T-cell (primary cell): ENCODE data around the gene SEL1L. TPM values are rescaled to one million over a fixed set of nuclear protein-coding genes. Genes with fewer than 3 reads are reported as not detected.

Experiments used
- ATAC-seq, 4 experiments: fragments of 200-7000 bp in 3 of 4; fragments of 150-1000 bp in 1 of 4; cut with Tn5 transposase; replicated peaks in 1 of 4; 1 replicate in 3 of 4; 2 replicates in 1 of 4; pipeline ENCODE4 v1.10.0; 2021; ENCODE audit warnings: moderate library complexity in 3 of 4, mild to moderate bottlenecking in 2 of 4, moderate number of reproducible peaks in 1 of 4
- CTCF ChIA-PET, 2 donors: fragments of 300-600 bp; sonication (Branson Sonifier 250); formaldehyde crosslinking; loops; one replicate each; lab custom pipeline; 2022; ENCODE audit warnings: antibody characterized with exemption in 2 of 2; lab: Charles Lee
- POLR2A ChIA-PET, 2 donors: fragments of 300-600 bp; sonication (Branson Sonifier 250); formaldehyde crosslinking; loops; one replicate each; lab custom pipeline; 2022; ENCODE audit warnings: antibody characterized with exemption in 2 of 2; lab: Charles Lee
- DNase-seq, 35 experiments: peaks; one replicate each; pipeline versions ENCODE4 v3.0.0 to v3.0.0-alpha.2; 2013 to 2023
- H3K27ac ChIP-seq: one replicate; pipeline ENCODE4 v1.5.1; 2013; ENCODE audit warnings: low read length
- H3K27me3 ChIP-seq, 2 experiments: replicated peaks in 1 of 2; 1 replicate in 1 of 2; 2 replicates in 1 of 2; pipeline versions ENCODE4 v1.6.1 to v1.7.0; 2013; ENCODE audit warnings: low read length in 1 of 2, mixed read lengths in 1 of 2; ENCODE audit not compliant: control insufficient read depth in 2 of 2, insufficient read depth in 2 of 2; ENCODE audit errors: extremely low read depth in 1 of 2
- H3K36me3 ChIP-seq, 2 donors: 1 replicate in 1 of 2; 2 replicates in 1 of 2; pipeline versions ENCODE4 v1.6.1 to v1.7.0; 2013; ENCODE audit warnings: low read length in 1 of 2; ENCODE audit not compliant: control insufficient read depth in 2 of 2, insufficient read depth in 1 of 2; ENCODE audit errors: extremely low read depth in 1 of 2
- H3K4me1 ChIP-seq, 2 experiments: 1 replicate in 1 of 2; 2 replicates in 1 of 2; pipeline versions ENCODE4 v1.6.1 to v1.7.0; 2013; ENCODE audit warnings: low read length in 2 of 2, mixed read lengths in 1 of 2; ENCODE audit not compliant: insufficient read depth in 2 of 2, control insufficient read depth in 1 of 2; ENCODE audit errors: extremely low read depth in 1 of 2
- H3K4me3 ChIP-seq, 2 donors: 1 replicate in 1 of 2; 2 replicates in 1 of 2; pipeline versions ENCODE4 v1.5.1 to v1.7.0; 2013; ENCODE audit warnings: mild to moderate bottlenecking in 2 of 2, low read length in 1 of 2, moderate library complexity in 1 of 2; ENCODE audit not compliant: control insufficient read depth in 1 of 2; ENCODE audit errors: extremely low read depth in 1 of 2
- H3K9me3 ChIP-seq: 2 replicates; pipeline ENCODE4 v1.7.0; 2013
- H3K27ac Mint-ChIP-seq, 2 donors: one replicate each; pipeline ENCODE4 v1.8.0; 2020 to 2021; ENCODE audit warnings: mild to moderate bottlenecking in 2 of 2, mixed read lengths in 2 of 2
- H3K27me3 Mint-ChIP-seq, 2 donors: one replicate each; pipeline ENCODE4 v1.8.0; 2021 to 2022; ENCODE audit warnings: mixed read lengths in 2 of 2
- H3K36me3 Mint-ChIP-seq: one replicate; pipeline ENCODE4 v1.8.0; 2021; ENCODE audit warnings: mixed read lengths
- H3K4me1 Mint-ChIP-seq, 3 donors: one replicate each; pipeline ENCODE4 v1.8.0; 2020 to 2022; ENCODE audit warnings: mixed read lengths in 3 of 3, mild to moderate bottlenecking in 1 of 3
- H3K4me3 Mint-ChIP-seq, 3 donors: one replicate each; pipeline ENCODE4 v1.8.0; 2020 to 2022; ENCODE audit warnings: mild to moderate bottlenecking in 3 of 3, mixed read lengths in 3 of 3, moderate library complexity in 3 of 3
- H3K9me3 Mint-ChIP-seq, 3 donors: one replicate each; pipeline ENCODE4 v1.8.0; 2020 to 2022; ENCODE audit warnings: mixed read lengths in 3 of 3
- WGBS: methylation state at CpG from one replicate; pipeline ENCODE4 v1.1.5; 2013; ENCODE audit warnings: missing lambda C conversion rate; ENCODE audit not compliant: insufficient coverage; 5-methylcytosine and 5-hydroxymethylcytosine counted together
- total RNA-seq, 35 experiments: library from RNA in 6 of 35; stranded (reverse) in 6 of 35; fragments of 120-200 nt in 1 of 35; gene quantifications; one replicate each; pipeline versions ENCODE4 v1.2.1 to v1.2.4 and lab custom pipeline; 2013 to 2026

Gene SEL1L
- total RNA-seq, 5 donors from 2014 or later (not counting 1 experiment from before 2014, with no cell fraction given): 44.2 to 55.2 (median 52.7) TPM

DNA sequence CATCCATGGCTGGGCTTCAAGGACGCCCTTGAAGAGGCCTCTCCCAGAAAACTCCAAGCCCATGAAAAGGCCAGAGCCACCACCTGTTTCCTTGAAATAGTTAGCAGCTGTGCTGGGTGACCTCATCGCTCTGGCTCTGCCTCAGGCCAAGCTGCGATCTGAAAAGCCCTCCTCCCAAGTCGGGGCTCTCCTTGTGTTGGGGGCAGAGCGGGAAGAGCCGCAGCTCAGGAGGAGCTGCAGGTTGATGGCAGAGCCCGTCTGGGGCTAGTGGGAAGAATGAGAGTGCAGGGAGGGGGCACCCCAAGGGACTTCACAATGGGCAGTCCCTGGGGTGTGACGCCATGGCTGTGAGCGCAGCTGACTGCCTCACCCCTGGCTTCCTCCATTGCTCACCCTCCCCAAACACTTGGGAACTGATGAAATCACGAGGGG is 83.5 kb downstream of the SEL1L start:
- peaks cover 6% of the 10 kb centered on the region in 3 donors for H3K4me1 Mint-ChIP-seq
- CTCF ChIA-PET: interaction anchor here in 1 of 2 donors (0.8 to 1.5 kb wide), 2 partner anchors 11 to 15 kb away, joined by 3 to 5 read pairs; no protein-coding TSS in a partner anchor
- H3K27me3 Mint-ChIP-seq: peaks cover 4 to 26% of the 10 kb centered on the region in 2 donors
- DNase-seq: no peak
- no peaks in the 10 kb centered on the region for H3K4me1 ChIP-seq
- ATAC-seq: no peak
- no peak overlapping the region for H3K4me3 Mint-ChIP-seq
- no peak overlapping the region for H3K4me3 ChIP-seq
- POLR2A ChIA-PET: no interaction called here
- no peaks in the 10 kb centered on the region for H3K36me3 ChIP-seq
- no peaks in the 10 kb centered on the region for H3K9me3 Mint-ChIP-seq
- no peak overlapping the region for H3K27ac ChIP-seq
- WGBS: 86% methylated on average over 6 of the region's 10 CpGs
- no peaks in the 10 kb centered on the region for H3K36me3 Mint-ChIP-seq
- H3K27ac Mint-ChIP-seq: no peak overlapping the region
- no peaks in the 10 kb centered on the region for H3K9me3 ChIP-seq
- H3K27me3 ChIP-seq: peaks cover 0 to 25% of the 10 kb centered on the region in 2 experiments

DNA sequence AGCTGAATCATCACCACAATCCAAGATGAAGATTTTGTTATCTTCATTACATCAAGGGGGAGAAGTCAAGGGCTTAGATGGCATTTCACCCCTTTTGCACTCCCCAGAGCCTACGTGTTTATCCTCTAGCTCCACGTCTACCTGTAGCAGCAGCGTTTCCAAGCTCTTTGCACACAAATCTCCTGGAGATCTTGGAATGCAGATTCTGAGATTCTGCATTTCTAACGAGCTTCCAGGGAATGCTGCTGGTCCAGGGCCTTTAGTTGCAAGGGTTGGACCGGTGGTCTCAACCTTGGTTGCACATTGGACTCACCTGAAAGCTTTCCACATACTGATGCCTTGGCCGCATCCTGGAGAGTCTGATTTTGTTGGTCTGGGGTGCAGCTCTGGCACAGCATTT is 84.1 kb downstream of the SEL1L start:
- Histone ChIP-seq H3K4me1 (no peaks in the 10 kb centered on the region), H3K36me3 (no peaks in the 10 kb centered on the region), H3K27ac (no peak overlapping the region), H3K9me3 (no peaks in the 10 kb centered on the region), H3K4me3 (no peak overlapping the region), H3K27me3 (peaks cover 0 to 25% of the 10 kb centered on the region in 2 experiments)
- no peaks in the 10 kb centered on the region for H3K36me3 Mint-ChIP-seq
- 82% methylated on average over 5 of the region's 6 CpGs for WGBS
- H3K9me3 Mint-ChIP-seq: no peaks in the 10 kb centered on the region
- peaks cover 4 to 23% of the 10 kb centered on the region in 2 donors for H3K27me3 Mint-ChIP-seq
- peaks cover 6% of the 10 kb centered on the region in 3 donors for H3K4me1 Mint-ChIP-seq
- ATAC-seq (no peak), DNase-seq (no peak)
- ChIA-PET POLR2A (no interaction called here), CTCF (interaction anchor here in 1 of 2 donors (0.8 to 1.5 kb wide), 2 partner anchors 10 to 15 kb away, joined by 3 to 5 read pairs; no protein-coding TSS in a partner anchor)
- no peak overlapping the region for H3K27ac Mint-ChIP-seq
- no peak overlapping the region for H3K4me3 Mint-ChIP-seq

DNA sequence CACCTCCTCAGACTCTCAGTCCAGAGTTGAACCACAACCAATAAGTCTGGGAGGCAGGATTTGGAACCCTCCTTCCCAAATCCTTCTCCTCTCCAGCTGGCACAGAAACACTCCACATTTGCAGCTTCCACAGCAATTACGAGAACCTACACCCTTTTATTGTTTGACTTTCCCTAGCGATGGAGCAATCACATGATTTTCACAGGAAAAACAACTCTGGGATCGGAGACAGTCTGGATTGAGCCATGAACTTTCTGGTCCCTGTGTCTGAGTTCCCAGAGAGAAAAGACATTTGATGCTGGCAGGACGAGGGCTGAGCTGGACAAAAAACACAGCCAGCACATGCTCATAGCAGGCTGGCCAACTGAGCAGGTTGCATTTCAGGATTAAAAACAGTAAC is 84.5 kb downstream of the SEL1L start:
- H3K9me3 ChIP-seq: no peaks in the 10 kb centered on the region
- ATAC-seq (no peak), DNase-seq (no peak)
- no peak overlapping the region for H3K4me3 ChIP-seq
- no peaks in the 10 kb centered on the region for H3K4me1 ChIP-seq
- no peaks in the 10 kb centered on the region for H3K36me3 ChIP-seq
- 74% methylated on average over 3 of the region's 4 CpGs for WGBS
- Mint-ChIP-seq H3K27ac (no peak overlapping the region), H3K4me3 (no peak overlapping the region), H3K4me1 (peaks cover 6% of the 10 kb centered on the region in 3 donors), H3K36me3 (no peaks in the 10 kb centered on the region), H3K27me3 (peaks cover 4 to 23% of the 10 kb centered on the region in 2 donors), H3K9me3 (no peaks in the 10 kb centered on the region)
- H3K27ac ChIP-seq: no peak overlapping the region
- ChIA-PET CTCF (interaction anchor here in 1 of 2 donors (0.8 to 1.5 kb wide), 2 partner anchors 10 to 16 kb away, joined by 3 to 5 read pairs; no protein-coding TSS in a partner anchor), POLR2A (no interaction called here)
- peaks cover 0 to 25% of the 10 kb centered on the region in 2 experiments for H3K27me3 ChIP-seq

DNA sequence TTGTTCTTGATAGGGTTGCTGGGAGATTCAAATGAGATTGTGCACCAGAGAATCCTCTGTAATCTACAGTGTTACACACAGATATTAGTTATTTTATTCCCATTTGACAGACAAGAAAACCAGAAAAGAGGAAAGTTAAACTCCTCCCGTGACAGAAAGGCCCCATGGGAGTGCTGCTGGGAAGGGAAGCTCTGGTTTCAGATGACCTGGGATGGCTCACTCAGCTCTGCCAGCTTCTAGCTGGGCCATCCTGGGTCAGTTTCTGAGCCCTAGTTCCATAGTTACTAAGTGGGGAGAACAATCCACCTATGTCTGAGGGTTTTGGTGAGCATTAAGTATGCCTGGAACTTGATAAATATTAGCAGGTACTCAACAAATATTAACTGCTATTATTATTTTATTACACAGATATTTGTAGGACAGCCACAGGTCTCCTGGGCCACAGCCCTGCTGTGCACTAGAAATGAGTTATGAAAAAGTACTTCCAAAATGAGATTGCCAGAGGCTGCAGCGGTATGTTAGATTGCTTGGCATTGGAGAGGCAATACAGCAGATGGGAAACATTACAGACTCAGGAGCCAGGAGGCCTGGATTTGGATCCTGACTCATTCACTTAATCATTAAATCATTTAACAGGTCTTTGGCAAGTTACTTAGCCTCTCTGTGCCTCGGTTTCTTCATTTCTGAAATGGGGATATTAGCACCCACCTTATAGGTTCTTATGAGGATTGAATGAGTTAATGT is 86.5 kb downstream of the SEL1L start:
- POLR2A ChIA-PET: no interaction called here
- H3K27me3 ChIP-seq: peaks cover 0 to 25% of the 10 kb centered on the region in 2 experiments
- no peaks in the 10 kb centered on the region for H3K36me3 ChIP-seq

DNA sequence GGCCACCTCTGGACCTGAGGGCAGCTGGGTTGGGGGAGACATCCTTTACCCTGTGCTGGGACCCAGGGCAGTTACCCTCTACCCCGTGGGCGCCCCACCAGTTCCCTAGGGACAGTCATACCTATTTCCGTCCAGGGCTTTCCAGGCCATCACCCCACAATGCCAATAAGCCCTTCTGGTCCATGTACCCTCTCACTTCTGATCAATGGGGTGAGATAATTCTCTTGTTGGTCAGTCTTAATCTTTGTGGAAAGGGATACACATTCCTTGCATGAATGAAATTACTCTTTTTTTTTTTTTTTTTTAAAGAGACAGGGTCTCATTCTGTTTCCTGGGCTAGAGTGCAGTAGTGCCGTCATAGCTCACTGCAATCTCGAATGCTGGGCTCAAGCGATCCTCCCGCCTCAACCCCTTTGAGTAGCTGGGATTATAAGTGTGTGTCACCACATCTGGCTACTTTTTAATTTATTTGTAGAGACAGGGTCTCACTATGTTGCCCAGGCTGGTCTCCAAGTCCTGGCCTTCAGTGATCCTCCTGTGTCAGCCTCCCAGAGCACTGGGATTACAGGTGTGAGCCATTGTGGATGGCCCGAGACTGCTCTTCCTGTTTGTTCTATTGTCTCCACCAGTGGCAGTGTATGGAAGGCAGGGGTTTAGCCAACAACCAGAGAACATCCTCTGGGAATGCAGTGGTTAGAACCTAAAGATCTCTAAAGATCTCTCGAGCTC is 87.2 kb downstream of the SEL1L start:
- H3K36me3 ChIP-seq: no peaks in the 10 kb centered on the region
- 100% methylated on average over 1 of the region's 9 CpGs for WGBS
- no peak overlapping the region for H3K4me3 Mint-ChIP-seq
- ATAC-seq (no peak), DNase-seq (no peak)
- no peaks in the 10 kb centered on the region for H3K4me1 ChIP-seq
- no peak overlapping the region for H3K4me3 ChIP-seq
- H3K36me3 Mint-ChIP-seq: no peaks in the 10 kb centered on the region
- ChIA-PET POLR2A (no interaction called here), CTCF (interaction anchor here in 1 of 2 donors (0.6 kb wide), 1 partner anchor 197 kb away, joined by 3 read pairs; no protein-coding TSS in a partner anchor)
- no peaks in the 10 kb centered on the region for H3K9me3 ChIP-seq
- H3K27me3 ChIP-seq: peaks cover 0 to 25% of the 10 kb centered on the region in 2 experiments
- H3K4me1 Mint-ChIP-seq: no peaks in the 10 kb centered on the region
- H3K27ac Mint-ChIP-seq: no peak overlapping the region
- no peak overlapping the region for H3K27ac ChIP-seq
- H3K9me3 Mint-ChIP-seq: no peaks in the 10 kb centered on the region
- H3K27me3 Mint-ChIP-seq: peaks cover 16 to 40% of the 10 kb centered on the region in 2 donors

More for the DNA sequence above, 86.5 kb downstream of the SEL1L start:
- CTCF ChIA-PET: interaction anchor here in 1 of 2 donors (0.6 kb wide), 1 partner anchor 198 kb away, joined by 3 read pairs; no protein-coding TSS in a partner anchor
- ATAC-seq (no peak), DNase-seq (no peak)
- no peak overlapping the region for H3K4me3 ChIP-seq
- no peaks in the 10 kb centered on the region for H3K4me1 Mint-ChIP-seq
- peaks cover 11 to 36% of the 10 kb centered on the region in 2 donors for H3K27me3 Mint-ChIP-seq
- no peaks in the 10 kb centered on the region for H3K9me3 ChIP-seq
- H3K27ac Mint-ChIP-seq: no peak overlapping the region
- no peaks in the 10 kb centered on the region for H3K36me3 Mint-ChIP-seq
- 71% methylated on average over 1 of the region's 3 CpGs for WGBS
- H3K4me3 Mint-ChIP-seq: no peak overlapping the region
- H3K9me3 Mint-ChIP-seq: no peaks in the 10 kb centered on the region
- H3K27ac ChIP-seq: no peak overlapping the region
- H3K4me1 ChIP-seq: no peaks in the 10 kb centered on the region

DNA sequence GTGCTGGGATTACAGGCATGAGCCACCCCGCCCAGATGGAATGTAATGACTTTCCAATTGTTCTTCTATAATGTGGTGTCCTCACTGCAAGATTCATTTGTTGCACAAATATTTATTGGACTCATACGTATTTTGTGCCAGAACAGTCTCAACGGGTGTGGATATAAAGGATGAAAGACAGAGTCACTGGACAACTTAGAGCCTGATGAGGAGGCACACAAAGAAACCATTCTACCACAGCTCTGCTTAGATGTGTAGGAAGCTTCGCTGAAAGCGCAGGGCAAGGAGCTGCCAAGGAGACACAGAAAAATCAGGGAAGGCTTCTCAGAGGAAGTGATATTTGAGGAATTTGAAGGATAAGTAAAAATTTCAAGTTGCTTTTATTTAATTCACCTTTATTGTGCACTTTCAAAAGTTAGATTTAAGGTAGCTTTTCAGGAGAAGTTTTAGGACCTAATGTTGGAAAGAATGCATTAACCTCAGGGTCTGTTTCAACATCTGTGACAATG is 92.0 kb downstream of the SEL1L start:
- Mint-ChIP-seq H3K4me3 (no peak overlapping the region), H3K4me1 (peaks cover 6 to 9% (median 8%) of the 10 kb centered on the region in 3 donors)
- WGBS: no CpG with 5 or more reads among the region's 5 CpGs

More for the DNA sequence above, 92.0 kb downstream of the SEL1L start:
- Histone ChIP-seq H3K36me3 (no peaks in the 10 kb centered on the region), H3K27ac (no peak overlapping the region), H3K4me3 (no peak overlapping the region), H3K27me3 (peaks cover 4 to 17% of the 10 kb centered on the region in 2 experiments), H3K9me3 (no peaks in the 10 kb centered on the region), H3K4me1 (peaks cover 2% of the 10 kb centered on the region in 2 experiments)
- ATAC-seq (no peak), DNase-seq (no peak)
- ChIA-PET POLR2A (no interaction called here), CTCF (no interaction called here)
- Mint-ChIP-seq H3K36me3 (no peaks in the 10 kb centered on the region), H3K27me3 (peaks cover 38 to 59% of the 10 kb centered on the region in 2 donors), H3K9me3 (no peaks in the 10 kb centered on the region), H3K27ac (no peak overlapping the region)
